SU-DHL-6 (cell line): Measurements from ENCODE around the gene ADGRG2.
"Not testable (repeated sequence)": the region's sequence is repeated elsewhere in the genome, so short reads cannot be mapped to it uniquely, and the experiment has no call there.

Experiments used
- H2AFZ ChIP-seq: fragments of 200-600 bp; sonication (generic); 2 replicates; pipeline ENCODE4 v1.6.1; 2014; ENCODE audit warnings: low read depth, mild to moderate bottlenecking, moderate library complexity, mixed read lengths, antibody characterized with exemption, low read length; ENCODE audit not compliant: severe bottlenecking
- H3F3A ChIP-seq: fragments of 200-600 bp; shearing (Covaris generic); 2 replicates; pipeline ENCODE4 v1.6.0; 2016; ENCODE audit warnings: antibody characterized with exemption, mild to moderate bottlenecking; ENCODE audit not compliant: insufficient read depth
- H3K27ac ChIP-seq: fragments of 200-600 bp; sonication (generic); 2 replicates; pipeline ENCODE4 v1.5.1; 2016; ENCODE audit warnings: low read depth, mild to moderate bottlenecking, low read length, moderate library complexity, mixed read lengths
- H3K27me3 ChIP-seq: fragments of 200-600 bp; sonication (generic), shearing (Covaris generic); 2 replicates; pipeline ENCODE4 v1.6.0; 2014; ENCODE audit warnings: mild to moderate bottlenecking, low read length
- H3K36me3 ChIP-seq: fragments of 200-600 bp; sonication (generic); 2 replicates; pipeline ENCODE4 v1.6.1; 2014; ENCODE audit warnings: mild to moderate bottlenecking, low read length, mixed read lengths
- H3K4me2 ChIP-seq: fragments of 300-600, 200-600 bp; shearing (Covaris generic), sonication (generic); 2 replicates; pipeline ENCODE4 v1.6.0; 2014; ENCODE audit warnings: low read length, low read depth, mild to moderate bottlenecking; ENCODE audit not compliant: poor library complexity, severe bottlenecking
- H3K4me3 ChIP-seq: fragments of 200-600 bp; sonication (generic); 2 replicates; pipeline ENCODE4 v1.5.1; 2014; ENCODE audit warnings: antibody characterized with exemption, low read length, mild to moderate bottlenecking, mixed read lengths; ENCODE audit not compliant: insufficient read depth, poor library complexity, severe bottlenecking
- H3K79me2 ChIP-seq: fragments of 200-600 bp; sonication (generic); 2 replicates; pipeline ENCODE4 v1.6.1; 2014; ENCODE audit warnings: mild to moderate bottlenecking, low read length, moderate library complexity; ENCODE audit not compliant: insufficient read depth
- H3K9ac ChIP-seq: fragments of 200-600 bp; sonication (generic); 2 replicates; pipeline ENCODE4 v1.7.0; 2014; ENCODE audit warnings: mild to moderate bottlenecking, low read length
- H3K9me2 ChIP-seq: fragments of 200-600 bp; sonication (generic); replicated peaks from 2 replicates; pipeline ENCODE4 v1.6.1; 2014; ENCODE audit warnings: low read length; ENCODE audit not compliant: insufficient read depth
- H3K9me3 ChIP-seq: fragments of 200-600 bp; sonication (generic); 2 replicates; pipeline ENCODE4 v1.6.1; 2014; ENCODE audit warnings: low read length, mixed read lengths; ENCODE audit not compliant: insufficient read depth
- H4K20me1 ChIP-seq: fragments of 200-600 bp; sonication (generic); 2 replicates; pipeline ENCODE4 v1.6.1; 2014; ENCODE audit warnings: low read depth, mild to moderate bottlenecking, antibody characterized with exemption, low read length, moderate library complexity, mixed read lengths
- EZH2phosphoT487 ChIP-seq: fragments of 200-600 bp; sonication (generic), shearing (Covaris generic); conservative IDR thresholded peaks from 2 replicates; pipeline ENCODE4 v1.6.1; 2018; ENCODE audit warnings: mild to moderate bottlenecking, antibody characterized with exemption, low read length, moderate library complexity, mixed read lengths
- TF ChIP-seq, protein P1 (sequence below): fragments of 200-600 bp; sonication (generic); IDR thresholded peaks from one replicate; pipeline ENCODE4 v1.5.1; 2017; ENCODE audit warnings: antibody characterized with exemption, mild to moderate bottlenecking, low read length, moderate library complexity; ENCODE audit not compliant: insufficient read depth, poor library complexity, severe bottlenecking

Gene ADGRG2

DNA sequence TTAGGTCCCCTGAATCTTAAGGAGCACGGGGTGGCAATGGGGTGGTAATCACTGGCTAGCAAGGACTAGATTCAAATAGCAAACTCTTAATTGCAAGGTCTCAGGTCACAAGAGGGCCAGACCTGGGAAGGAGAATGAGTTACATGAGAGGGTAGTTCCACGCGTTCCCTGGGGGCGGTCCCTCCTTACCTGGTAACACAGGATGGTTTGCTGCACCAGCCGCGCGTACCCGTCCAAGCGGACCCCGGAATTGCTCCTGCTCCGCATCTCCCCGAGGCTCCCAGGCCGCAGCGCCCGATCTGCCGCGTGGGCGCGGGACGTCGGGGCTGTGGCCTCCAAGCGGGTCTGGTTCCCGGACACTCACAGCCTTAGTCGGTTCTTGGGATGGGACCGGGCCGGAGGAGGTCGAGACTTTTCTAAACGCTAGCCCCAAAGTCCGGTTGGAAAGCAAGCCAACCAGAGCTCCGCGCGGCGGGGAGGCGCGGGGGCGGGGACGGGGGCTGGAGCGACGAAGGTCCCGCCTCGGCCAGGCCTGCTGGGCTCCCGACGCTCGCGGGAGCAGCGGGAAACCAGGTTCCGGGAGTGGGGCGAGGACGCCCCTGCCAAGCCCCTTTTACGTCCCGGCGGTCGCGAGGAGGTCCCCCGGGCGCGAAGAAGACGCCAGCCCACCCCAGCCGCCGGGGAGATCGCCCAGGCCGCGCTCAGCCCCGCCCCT, 138.4 kb downstream of the ADGRG2 start, which contains the start of gene PHKA2:
Gene PHKA2, minus strand, starts transcription at position 449 of the 715 bp plus-strand sequence. Its CDS starts 182 bp downstream, at position 267.
- Histone ChIP-seq H4K20me1 (no peaks in the 10 kb centered on the region), H3K9me3 (no peaks in the 10 kb centered on the region), H3K4me3 (peak within 1 kb of the TSS; percentile 90), H3K4me2 (peak within 1 kb of the TSS; percentile 95), H3F3A (no peaks in the 10 kb centered on the region), H3K27ac (peak within 1 kb of the TSS; percentile 68), H3K27me3 (no peaks in the 10 kb centered on the region), H3K36me3 (no peaks in the 10 kb centered on the region), H3K9me2 (no peaks in the 10 kb centered on the region), H2AFZ (peak within 1 kb of the TSS; percentile 89), H3K79me2 (peaks cover 10% of the 10 kb centered on the region; the same call in 1 of the 2 replicates), H3K9ac (peak within 1 kb of the TSS; percentile 74)
- TF ChIP-seq, protein P1, sequence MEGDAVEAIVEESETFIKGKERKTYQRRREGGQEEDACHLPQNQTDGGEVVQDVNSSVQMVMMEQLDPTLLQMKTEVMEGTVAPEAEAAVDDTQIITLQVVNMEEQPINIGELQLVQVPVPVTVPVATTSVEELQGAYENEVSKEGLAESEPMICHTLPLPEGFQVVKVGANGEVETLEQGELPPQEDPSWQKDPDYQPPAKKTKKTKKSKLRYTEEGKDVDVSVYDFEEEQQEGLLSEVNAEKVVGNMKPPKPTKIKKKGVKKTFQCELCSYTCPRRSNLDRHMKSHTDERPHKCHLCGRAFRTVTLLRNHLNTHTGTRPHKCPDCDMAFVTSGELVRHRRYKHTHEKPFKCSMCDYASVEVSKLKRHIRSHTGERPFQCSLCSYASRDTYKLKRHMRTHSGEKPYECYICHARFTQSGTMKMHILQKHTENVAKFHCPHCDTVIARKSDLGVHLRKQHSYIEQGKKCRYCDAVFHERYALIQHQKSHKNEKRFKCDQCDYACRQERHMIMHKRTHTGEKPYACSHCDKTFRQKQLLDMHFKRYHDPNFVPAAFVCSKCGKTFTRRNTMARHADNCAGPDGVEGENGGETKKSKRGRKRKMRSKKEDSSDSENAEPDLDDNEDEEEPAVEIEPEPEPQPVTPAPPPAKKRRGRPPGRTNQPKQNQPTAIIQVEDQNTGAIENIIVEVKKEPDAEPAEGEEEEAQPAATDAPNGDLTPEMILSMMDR, result no peak
- TF ChIP-seq EZH2phosphoT487, result no peak

DNA sequence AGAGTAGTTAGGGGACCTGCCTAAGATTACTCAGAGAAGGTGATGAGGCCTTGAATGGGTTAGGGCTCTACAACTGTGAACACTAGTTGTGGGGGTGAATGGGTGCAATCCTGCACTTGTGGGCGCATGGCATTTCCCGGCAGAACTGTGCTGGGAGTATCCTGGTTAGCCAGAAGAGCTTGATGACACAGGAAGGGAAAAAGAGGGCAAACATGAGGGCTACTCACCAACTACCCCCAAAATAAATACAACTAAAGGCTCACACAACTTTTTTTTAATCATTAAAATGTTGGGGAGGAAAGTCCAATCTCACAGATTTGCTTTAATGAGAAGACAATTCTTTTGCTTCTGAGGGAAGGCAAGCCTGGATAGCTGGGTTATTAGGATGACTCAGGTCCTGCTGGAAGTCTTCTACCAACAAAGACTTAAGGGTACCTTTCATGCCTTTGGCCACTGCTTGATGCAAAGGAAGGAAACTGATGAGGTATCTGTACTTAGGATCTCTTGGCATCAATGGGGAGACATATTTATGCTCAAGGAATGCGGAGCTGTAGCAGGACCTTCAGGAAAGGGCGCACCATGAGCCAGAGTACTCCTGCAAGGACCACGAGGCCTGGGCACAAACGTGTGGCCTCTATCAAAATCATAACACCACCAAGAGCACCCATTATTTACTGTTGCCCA, 141.0 kb downstream of the ADGRG2 start:
- H3K27me3 ChIP-seq, result no peaks in the 10 kb centered on the region
- H3F3A ChIP-seq, result no peaks in the 10 kb centered on the region
- no peak overlapping the region for H2AFZ ChIP-seq
- no peak overlapping the region for H3K27ac ChIP-seq
- no peak for TF ChIP-seq EZH2phosphoT487
- TF ChIP-seq, protein P1, result no peak
- no peaks in the 10 kb centered on the region for H3K36me3 ChIP-seq
- no peaks in the 10 kb centered on the region for H3K9me2 ChIP-seq
- H3K79me2 ChIP-seq, result peaks cover 10% of the 10 kb centered on the region; the same call in 1 of the 2 replicates
- no peak overlapping the region for H3K4me2 ChIP-seq
- no peak overlapping the region for H3K4me3 ChIP-seq
- no peaks in the 10 kb centered on the region for H4K20me1 ChIP-seq
- no peak overlapping the region for H3K9ac ChIP-seq
- no peaks in the 10 kb centered on the region for H3K9me3 ChIP-seq

DNA sequence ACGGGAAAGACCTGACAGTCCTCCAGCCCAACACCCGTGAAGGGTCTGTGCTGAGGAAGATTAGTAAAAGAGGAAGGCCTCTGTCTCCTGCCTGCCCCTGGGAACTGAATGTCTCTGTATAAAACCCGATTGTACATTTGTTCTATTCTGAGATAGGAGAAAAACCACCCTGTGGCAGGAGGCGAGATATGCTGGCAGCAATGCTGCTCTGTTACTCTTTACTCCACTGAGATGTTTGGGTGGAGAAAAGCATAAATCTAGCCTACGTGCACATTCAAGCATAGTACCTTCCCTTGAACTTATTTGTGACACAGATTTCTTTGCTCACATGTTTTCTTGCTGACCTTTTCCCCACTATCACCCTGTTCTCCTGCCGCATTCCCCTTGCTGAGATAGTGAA, 142.0 kb downstream of the ADGRG2 start:
- H3K4me3 ChIP-seq, H4K20me1 ChIP-seq, H3K27ac ChIP-seq, H3K36me3 ChIP-seq, H3K9ac ChIP-seq, H3K9me2 ChIP-seq, H3K27me3 ChIP-seq, H3K4me2 ChIP-seq, H3F3A ChIP-seq, H3K9me3 ChIP-seq, H2AFZ ChIP-seq: not testable (repeated sequence)
- peaks cover 10% of the 10 kb centered on the region; the same call in 1 of the 2 replicates for H3K79me2 ChIP-seq

DNA sequence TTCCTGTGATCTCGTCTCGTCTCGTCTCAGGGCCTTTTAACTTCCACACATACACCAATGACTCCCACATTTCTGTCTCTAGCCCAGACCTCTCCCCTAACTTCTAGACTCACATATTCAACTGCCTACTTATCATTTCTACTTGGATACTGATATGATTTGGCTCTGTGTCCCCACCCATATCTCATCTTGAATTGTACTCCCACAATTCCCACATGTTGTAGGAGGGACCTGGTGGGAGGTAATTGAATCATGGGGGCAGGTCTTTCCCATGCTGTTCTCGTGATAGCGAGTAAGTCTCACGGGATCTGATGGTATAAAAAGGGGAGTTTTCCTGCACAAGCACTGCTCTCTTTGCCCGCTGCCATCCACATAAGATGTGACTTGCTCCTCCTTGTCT, 147.3 kb downstream of the ADGRG2 start:
- Histone ChIP-seq H3K9me3 (no peaks in the 10 kb centered on the region), H3F3A (no peaks in the 10 kb centered on the region), H3K4me3 (no peak overlapping the region), H3K9ac (no peak overlapping the region), H3K27ac (no peak overlapping the region), H3K27me3 (no peaks in the 10 kb centered on the region), H3K36me3 (no peaks in the 10 kb centered on the region), H4K20me1 (no peaks in the 10 kb centered on the region), H3K79me2 (no peaks in the 10 kb centered on the region), H3K9me2 (no peaks in the 10 kb centered on the region), H3K4me2 (no peak overlapping the region), H2AFZ (no peak overlapping the region)
- TF ChIP-seq EZH2phosphoT487, result no peak
